ENCODE measurements around the gene ATP8A2.

DNA sequence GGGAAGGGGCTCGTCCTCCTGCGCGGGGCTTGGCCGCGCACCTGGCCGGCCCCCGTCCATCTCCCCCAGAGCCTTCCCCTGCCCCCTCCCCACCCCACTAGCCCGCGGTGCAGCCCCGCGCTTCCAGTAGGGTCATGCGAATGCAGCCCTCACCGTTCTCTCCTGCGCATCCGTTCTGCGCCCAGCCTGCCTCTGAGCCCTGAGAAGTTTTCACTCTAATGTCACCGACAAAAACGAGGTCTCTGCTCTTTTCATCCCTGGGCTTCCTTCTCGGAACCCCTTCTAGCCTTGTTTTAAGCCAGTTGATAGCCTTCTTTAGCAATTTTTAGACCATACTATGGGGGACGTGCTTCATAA, 97.4 kb downstream of the ATP8A2 start:
- TF ChIP-seq HDAC2 (IDR thresholded peaks at IDR 0.05) (no peak), MYC (IDR thresholded peaks at IDR 0.05; ENCODE audit: low read depth, low read length) (no peak), MYC (CRISPR knock-in tag; IDR thresholded peaks at IDR 0.05; ENCODE audit: borderline replicate concordance, low read depth) (no peak), EP300 (IDR thresholded peaks at IDR 0.05; ENCODE audit: low read length) (no peak), SMC3 (conservative IDR thresholded peaks at IDR 0.05; ENCODE audit: insufficient read depth, low read depth, low read length) (no peak), ZNF408 (CRISPR knock-in tag; IDR thresholded peaks at IDR 0.05; ENCODE audit: low read depth) (no peak), POLR2A (conservative IDR thresholded peaks at IDR 0.05) (no peak), MXI1 (IDR thresholded peaks at IDR 0.05; ENCODE audit: low read depth, low read length) (no peak), EZH2 (IDR thresholded peaks at IDR 0.05; ENCODE audit: borderline replicate concordance, low read depth, low read length) (no peak), CTCF (IDR thresholded peaks at IDR 0.05 in 2 of 3, conservative IDR thresholded peaks at IDR 0.05 in 1 of 3; ENCODE audit: insufficient read depth in 2 of 3, low read depth in 1 of 3, low read length in 3 of 3) (no peak), ZNF175 (CRISPR knock-in tag; IDR thresholded peaks at IDR 0.05; ENCODE audit: low read depth) (no peak), CHD2 (IDR thresholded peaks at IDR 0.05; ENCODE audit: low read depth, low read length) (no peak), ZBTB49 (CRISPR knock-in tag; IDR thresholded peaks at IDR 0.05; ENCODE audit: borderline replicate concordance) (no peak), ATF7 (IDR thresholded peaks at IDR 0.05) (no peak)
- TF ChIP-seq, protein P1, sequence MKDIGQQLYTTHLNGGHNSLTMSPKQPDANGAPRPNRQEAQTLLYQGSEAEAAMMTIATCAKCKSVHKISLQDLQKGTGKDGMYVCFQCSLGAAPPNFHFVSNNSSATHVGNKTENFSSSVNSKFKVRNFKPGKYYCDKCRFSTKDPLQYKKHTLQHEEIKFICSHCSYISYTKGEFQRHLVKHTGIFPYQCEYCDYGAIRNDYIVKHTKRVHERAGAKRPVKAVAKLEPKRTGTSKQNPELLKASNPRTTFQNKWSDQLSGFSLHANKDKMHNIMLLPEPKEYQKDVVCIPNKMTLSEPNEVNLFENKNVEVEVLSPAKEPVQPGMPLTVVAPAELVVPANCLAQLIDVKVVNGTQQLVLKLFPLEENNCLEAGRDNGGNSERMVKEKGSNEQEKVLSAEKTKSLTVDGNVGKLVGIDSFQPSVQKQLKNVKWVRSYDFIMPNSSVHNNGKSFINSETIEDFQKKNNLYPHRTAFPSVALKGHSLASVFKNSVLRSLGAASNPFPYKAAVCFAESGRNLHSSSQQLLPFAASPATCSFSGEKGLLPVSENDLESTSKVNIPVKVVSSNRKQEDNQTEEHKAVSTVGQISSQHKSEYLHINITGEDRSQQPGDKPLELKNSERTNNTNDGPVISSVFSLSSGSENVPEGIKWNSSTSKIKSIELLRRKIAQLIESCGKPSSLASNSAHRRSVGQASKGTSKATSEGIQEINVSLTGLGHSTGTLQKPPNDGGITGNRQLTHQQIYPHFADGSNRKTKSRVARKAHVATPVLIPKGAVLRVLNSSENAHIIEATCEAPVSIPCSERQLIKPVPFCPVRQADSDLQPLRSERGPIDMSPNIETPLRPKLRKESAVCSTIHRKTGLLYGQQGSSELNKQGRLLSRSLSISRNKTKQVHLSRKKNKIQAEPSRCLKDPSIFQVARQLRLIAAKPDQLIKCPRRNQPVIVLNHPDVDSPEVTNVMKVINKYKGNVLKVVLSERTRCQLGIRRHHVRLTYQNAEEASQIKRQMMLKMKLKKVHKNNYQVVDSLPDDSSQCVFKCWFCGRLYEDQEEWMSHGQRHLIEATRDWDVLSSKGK (CRISPR knock-in tag; IDR thresholded peaks at IDR 0.05) = no peak

Data from K562 (cell line).